CD14-positive monocyte (primary cell): ENCODE results near the gene CD79B. TPM values are rescaled to one million over a fixed set of nuclear protein-coding genes. Genes with fewer than 3 reads are reported as not detected.

ENCODE experiments used
- DNase-seq, 3 donors: peaks; one replicate each; pipeline ENCODE4 v3.0.0-alpha.2; 2011 to 2022
- H2AFZ ChIP-seq: 2 replicates; pipeline ENCODE4 v1.6.0; 2012; ENCODE audit warnings: mild to moderate bottlenecking, low read depth, low read length, inconsistent platforms; ENCODE audit not compliant: insufficient read depth, poor library complexity, severe bottlenecking
- H3K27ac ChIP-seq, 2 donors: 1 replicate in 1 of 2; 2 replicates in 1 of 2; pipeline ENCODE4 v1.5.1; 2012 to 2013; ENCODE audit warnings: low read length in 2 of 2, control low read depth in 1 of 2, inconsistent platforms in 1 of 2, low read depth in 1 of 2, mild to moderate bottlenecking in 1 of 2
- H3K27me3 ChIP-seq, 2 donors: one replicate each; pipeline versions ENCODE4 v1.6.0 to v1.6.1; 2011 to 2013; ENCODE audit warnings: low read length in 2 of 2; ENCODE audit not compliant: control insufficient read depth in 2 of 2, insufficient read depth in 2 of 2
- H3K36me3 ChIP-seq, 2 donors: replicated peaks in 1 of 2; 1 replicate in 1 of 2; 2 replicates in 1 of 2; pipeline versions ENCODE4 v1.5.1 to v1.6.1; 2012 to 2013; ENCODE audit warnings: low read length in 2 of 2, control low read depth in 1 of 2, inconsistent platforms in 1 of 2, mild to moderate bottlenecking in 1 of 2; ENCODE audit not compliant: insufficient read depth in 2 of 2, control insufficient read depth in 1 of 2
- H3K4me1 ChIP-seq, 2 donors: 1 replicate in 1 of 2; 2 replicates in 1 of 2; pipeline versions ENCODE4 v1.5.1 to v1.6.1; 2012 to 2013; ENCODE audit warnings: low read length in 2 of 2, control low read depth in 1 of 2, inconsistent platforms in 1 of 2, mild to moderate bottlenecking in 1 of 2, moderate library complexity in 1 of 2; ENCODE audit not compliant: insufficient read depth in 2 of 2, control insufficient read depth in 1 of 2
- H3K4me2 ChIP-seq: replicated peaks from 2 replicates; pipeline ENCODE3; 2012; ENCODE audit warnings: low read length, moderate library complexity, mild to moderate bottlenecking; ENCODE audit not compliant: poor library complexity, severe bottlenecking; ENCODE audit errors: extremely low read depth
- H3K4me3 ChIP-seq, 3 experiments: fragments of 200-600 bp in 1 of 3; sonication (generic) in 1 of 3; replicated peaks in 1 of 3; 1 replicate in 2 of 3; 2 replicates in 1 of 3; pipeline ENCODE4 v1.5.1; 2011 to 2013; ENCODE audit warnings: low read length in 3 of 3, mild to moderate bottlenecking in 3 of 3, control low read depth in 2 of 3, low read depth in 2 of 3, inconsistent platforms in 1 of 3, moderate library complexity in 1 of 3
- H3K79me2 ChIP-seq: 2 replicates; pipeline ENCODE4 v1.6.0; 2012; ENCODE audit warnings: mild to moderate bottlenecking, control low read depth, inconsistent platforms, low read length, moderate library complexity; ENCODE audit not compliant: insufficient read depth
- H3K9ac ChIP-seq: 2 replicates; pipeline ENCODE4 v1.6.0; 2017; ENCODE audit warnings: low read length, mild to moderate bottlenecking; ENCODE audit not compliant: insufficient read depth, poor library complexity, severe bottlenecking
- H3K9me3 ChIP-seq, 2 donors: replicated peaks in 1 of 2; 1 replicate in 1 of 2; 2 replicates in 1 of 2; pipeline versions ENCODE4 v1.5.1 to v1.6.1; 2012 to 2013; ENCODE audit warnings: low read length in 2 of 2, control low read depth in 1 of 2; ENCODE audit not compliant: control insufficient read depth in 1 of 2, insufficient read depth in 1 of 2
- H4K20me1 ChIP-seq: 2 replicates; pipeline ENCODE4 v1.6.0; 2012; ENCODE audit warnings: mild to moderate bottlenecking, low read length, control low read depth, moderate library complexity; ENCODE audit not compliant: insufficient read depth
- H3K27ac Mint-ChIP-seq, 7 donors: one replicate each; pipeline ENCODE4 v1.8.0; 2020; ENCODE audit warnings: mild to moderate bottlenecking in 7 of 7, mixed read lengths in 7 of 7, moderate library complexity in 6 of 7, inconsistent platforms in 2 of 7
- H3K27me3 Mint-ChIP-seq, 3 donors: one replicate each; pipeline ENCODE4 v1.8.0; 2021 to 2022; ENCODE audit warnings: low read depth in 3 of 3, mild to moderate bottlenecking in 3 of 3, mixed read lengths in 3 of 3, moderate library complexity in 3 of 3, inconsistent platforms in 1 of 3
- H3K36me3 Mint-ChIP-seq, 2 donors: one replicate each; pipeline ENCODE4 v1.8.0; 2020; ENCODE audit warnings: mixed read lengths in 2 of 2, inconsistent platforms in 1 of 2, mild to moderate bottlenecking in 1 of 2
- H3K4me1 Mint-ChIP-seq: one replicate; pipeline ENCODE4 v1.8.0; 2020; ENCODE audit warnings: mild to moderate bottlenecking, mixed read lengths
- H3K4me3 Mint-ChIP-seq, 2 donors: one replicate each; pipeline ENCODE4 v1.8.0; 2020; ENCODE audit warnings: mild to moderate bottlenecking in 2 of 2, mixed read lengths in 2 of 2, moderate library complexity in 1 of 2
- H3K9me3 Mint-ChIP-seq, 7 donors: one replicate each; pipeline ENCODE4 v1.8.0; 2020 to 2022; ENCODE audit warnings: mixed read lengths in 7 of 7, mild to moderate bottlenecking in 6 of 7, moderate library complexity in 6 of 7, inconsistent platforms in 2 of 7
- WGBS: methylation state at CpG from one replicate; pipeline ENCODE4 v1.1.5; 2013; ENCODE audit warnings: missing lambda C conversion rate; ENCODE audit not compliant: insufficient coverage; 5-methylcytosine and 5-hydroxymethylcytosine counted together
- intact Hi-C, 2 donors: fragments of 100-400 bp; cut with micrococcal nuclease; formaldehyde crosslinking; loops; one replicate each; pipeline versions ENCODE4 v1.15.0 to v1.15.1; 2023
- polyA plus RNA-seq, 3 donors: library from polyadenylated mRNA; depleted of rRNA in 1 of 3; unstranded in 2 of 3; stranded (reverse) in 1 of 3; fragments of 300-500 nt in 2 of 3; fragments of >200 nt in 1 of 3; fragmentation: Illumina TruSeq in 2 of 3; gene quantifications; 1 replicate in 2 of 3; 2 replicates in 1 of 3; pipeline ENCODE4 v1.2.3, GENCODE V29; 2012 to 2021
- TF ChIP-seq, protein P1 (sequence below): fragments of 200-600 bp; IDR thresholded peaks from one replicate; pipeline ENCODE4 v1.8.0; 2022; ENCODE audit warnings: antibody characterized with exemption, mild to moderate bottlenecking

Gene CD79B
- polyA plus RNA-seq, 3 donors: 19.6 to 21.8 (median 20.9) TPM

DNA sequence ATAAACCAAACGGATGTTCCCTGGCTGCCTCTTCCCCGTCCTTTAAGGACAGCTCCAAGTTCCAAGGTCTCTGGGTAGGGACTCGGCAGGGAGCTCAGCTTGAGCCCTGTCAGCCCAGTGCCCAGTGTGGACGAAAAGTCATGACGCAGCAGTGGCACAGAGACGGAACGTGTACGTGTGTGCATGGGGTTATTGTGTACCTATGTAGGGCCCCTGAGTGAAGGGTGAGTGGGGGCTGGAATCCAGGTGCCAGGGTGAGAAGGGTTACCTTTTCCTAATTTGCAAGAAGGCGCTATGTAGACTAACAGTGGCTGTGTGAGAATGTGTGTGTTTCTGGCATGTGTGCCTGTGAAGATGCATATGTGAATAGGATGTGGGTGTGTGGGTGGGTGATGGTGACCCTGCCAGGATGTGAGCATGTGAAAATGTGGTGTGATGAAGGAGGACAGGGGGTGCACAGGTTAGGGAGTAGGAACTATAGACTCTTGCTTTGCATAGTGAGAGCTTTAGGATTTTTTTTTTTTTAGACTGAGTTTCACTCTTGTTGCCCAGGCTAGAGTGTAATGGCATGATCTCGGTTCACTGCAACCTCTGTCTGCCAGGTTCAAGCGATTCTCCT lies 34.6 kb upstream of the CD79B start:
- H4K20me1 ChIP-seq: no peaks in the 10 kb centered on the region
- no peak overlapping the region for H3K4me3 Mint-ChIP-seq

DNA sequence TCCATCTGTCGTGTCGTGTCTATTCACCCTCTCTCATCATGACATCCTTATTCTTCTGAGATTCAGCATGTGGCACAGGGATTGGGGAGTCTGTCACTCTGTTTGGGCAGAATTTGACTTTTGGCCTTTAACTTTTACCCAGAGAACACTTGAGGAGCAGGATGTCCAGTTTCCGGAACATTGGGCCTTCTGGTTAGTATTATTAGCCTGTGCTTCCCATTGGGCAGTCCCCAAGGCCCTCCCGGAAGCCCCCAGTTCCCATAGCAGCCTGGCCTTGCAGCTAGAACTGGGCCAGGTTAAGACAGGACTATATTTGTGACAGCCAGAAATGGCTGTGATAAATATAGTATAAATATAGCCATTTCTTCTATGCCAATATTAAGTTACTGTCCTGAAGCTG lies 31.0 kb upstream of the CD79B start:
- no peak overlapping the region for H3K4me3 Mint-ChIP-seq
- H3K4me1 Mint-ChIP-seq: peaks cover 12% of the 10 kb centered on the region
- intact Hi-C loops: no loop called here
- H4K20me1 ChIP-seq: no peaks in the 10 kb centered on the region
- TF ChIP-seq, protein P1, sequence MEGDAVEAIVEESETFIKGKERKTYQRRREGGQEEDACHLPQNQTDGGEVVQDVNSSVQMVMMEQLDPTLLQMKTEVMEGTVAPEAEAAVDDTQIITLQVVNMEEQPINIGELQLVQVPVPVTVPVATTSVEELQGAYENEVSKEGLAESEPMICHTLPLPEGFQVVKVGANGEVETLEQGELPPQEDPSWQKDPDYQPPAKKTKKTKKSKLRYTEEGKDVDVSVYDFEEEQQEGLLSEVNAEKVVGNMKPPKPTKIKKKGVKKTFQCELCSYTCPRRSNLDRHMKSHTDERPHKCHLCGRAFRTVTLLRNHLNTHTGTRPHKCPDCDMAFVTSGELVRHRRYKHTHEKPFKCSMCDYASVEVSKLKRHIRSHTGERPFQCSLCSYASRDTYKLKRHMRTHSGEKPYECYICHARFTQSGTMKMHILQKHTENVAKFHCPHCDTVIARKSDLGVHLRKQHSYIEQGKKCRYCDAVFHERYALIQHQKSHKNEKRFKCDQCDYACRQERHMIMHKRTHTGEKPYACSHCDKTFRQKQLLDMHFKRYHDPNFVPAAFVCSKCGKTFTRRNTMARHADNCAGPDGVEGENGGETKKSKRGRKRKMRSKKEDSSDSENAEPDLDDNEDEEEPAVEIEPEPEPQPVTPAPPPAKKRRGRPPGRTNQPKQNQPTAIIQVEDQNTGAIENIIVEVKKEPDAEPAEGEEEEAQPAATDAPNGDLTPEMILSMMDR: no peak
- H3K36me3 ChIP-seq: no peaks in the 10 kb centered on the region
- WGBS: 100% methylated on average over 1 of the region's 4 CpGs
- DNase-seq: no peak
- H3K9ac ChIP-seq: no peak overlapping the region
- H3K9me3 Mint-ChIP-seq: peaks cover 0 to 5% (median 0%) of the 10 kb centered on the region in 7 donors
- no peaks in the 10 kb centered on the region for H3K27me3 ChIP-seq
- H3K36me3 Mint-ChIP-seq: no peaks in the 10 kb centered on the region
- H3K4me3 ChIP-seq: no peak overlapping the region
- H3K4me1 ChIP-seq: peaks cover 10 to 14% of the 10 kb centered on the region in 2 donors
- no peaks in the 10 kb centered on the region for H3K79me2 ChIP-seq
- no peak overlapping the region for H2AFZ ChIP-seq
- no peak overlapping the region for H3K4me2 ChIP-seq
- peak overlapping the region in 3 of 7 donors; percentile 5 to 68 (median 12) for H3K27ac Mint-ChIP-seq
- no peaks in the 10 kb centered on the region for H3K9me3 ChIP-seq
- H3K27ac ChIP-seq: no peak overlapping the region
- H3K27me3 Mint-ChIP-seq: peaks cover 0 to 5% (median 2%) of the 10 kb centered on the region in 3 donors

More for the DNA sequence above, 34.6 kb upstream of the CD79B start:
- Histone ChIP-seq H3K4me2 (no peak overlapping the region), H3K27ac (no peak overlapping the region), H2AFZ (no peak overlapping the region), H3K9ac (no peak overlapping the region), H3K4me3 (no peak overlapping the region), H3K4me1 (peaks cover 0 to 1% of the 10 kb centered on the region in 2 donors), H3K36me3 (no peaks in the 10 kb centered on the region), H3K9me3 (no peaks in the 10 kb centered on the region), H3K27me3 (no peaks in the 10 kb centered on the region), H3K79me2 (no peaks in the 10 kb centered on the region)
- Mint-ChIP-seq H3K36me3 (no peaks in the 10 kb centered on the region), H3K27ac (peak overlapping the region in 1 of 7 donors; percentile 49), H3K27me3 (peaks cover 0 to 5% (median 5%) of the 10 kb centered on the region in 3 donors), H3K9me3 (peaks cover 0 to 5% (median 0%) of the 10 kb centered on the region in 7 donors), H3K4me1 (peaks cover 3% of the 10 kb centered on the region)
- WGBS: 95% methylated on average over 11 of the region's 11 CpGs
- intact Hi-C loops: no loop called here
- TF ChIP-seq, protein P1: no peak
- DNase-seq: no peak
